ENCODE results near the gene PRLR. TPM values are rescaled to one million over a fixed set of nuclear protein-coding genes. Genes with fewer than 3 reads are reported as not detected.

Gene PRLR
- total RNA-seq, 1 donor from 2014 or later: 13.3 TPM

- no peak for TF ChIP-seq POLR2AphosphoS5 (IDR thresholded peaks at IDR 0.05; ENCODE audit: insufficient read depth in 1 of 2, low read depth in 1 of 2)
- no peak for TF ChIP-seq POLR2A (IDR thresholded peaks at IDR 0.05)
- no peak for TF ChIP-seq CTCF (IDR thresholded peaks at IDR 0.05)
- intact Hi-C loops (cut with DNase I): no loop called here
These were observed 215.2 kb downstream of the PRLR start for GRCh38 chr5:35015063-35015462.

GRCh38 chr5:35012796-35013195 lies 217.5 kb downstream of the PRLR start:
- H3K9me3 ChIP-seq: no peaks in the 10 kb centered on the region
- intact Hi-C loops (cut with DNase I): no loop called here

More at GRCh38 chr5:35015063-35015462, 215.2 kb downstream of the PRLR start:
- no peak for DNase-seq (ENCODE audit: extremely low spot score in 2 of 2)
- no peaks in the 10 kb centered on the region for H3K27me3 ChIP-seq
- H3K9me3 ChIP-seq: no peaks in the 10 kb centered on the region
- no peak overlapping the region for H3K4me3 ChIP-seq
- no peaks in the 10 kb centered on the region for H3K4me1 ChIP-seq
- H3K36me3 ChIP-seq: no peaks in the 10 kb centered on the region
- H3K27ac ChIP-seq: no peak overlapping the region

GRCh38 chr5:35012365-35012764 lies 217.9 kb downstream of the PRLR start:
- Histone ChIP-seq H3K4me1 (no peaks in the 10 kb centered on the region), H3K36me3 (no peaks in the 10 kb centered on the region), H3K4me3 (no peak overlapping the region), H3K27ac (no peak overlapping the region), H3K27me3 (no peaks in the 10 kb centered on the region), H3K9me3 (no peaks in the 10 kb centered on the region)
- no peak for DNase-seq (ENCODE audit: extremely low spot score in 2 of 2)
- TF ChIP-seq POLR2AphosphoS5 (IDR thresholded peaks at IDR 0.05; ENCODE audit: insufficient read depth in 1 of 2, low read depth in 1 of 2): no peak
- TF ChIP-seq CTCF (IDR thresholded peaks at IDR 0.05): no peak
- no peak for TF ChIP-seq POLR2A (IDR thresholded peaks at IDR 0.05)
- intact Hi-C loops (cut with DNase I): no loop called here

More at GRCh38 chr5:35012796-35013195, 217.5 kb downstream of the PRLR start:
- Histone ChIP-seq H3K27ac (no peak overlapping the region), H3K36me3 (no peaks in the 10 kb centered on the region), H3K27me3 (no peaks in the 10 kb centered on the region), H3K4me3 (no peak overlapping the region), H3K4me1 (no peaks in the 10 kb centered on the region)
- TF ChIP-seq POLR2AphosphoS5 (IDR thresholded peaks at IDR 0.05; ENCODE audit: insufficient read depth in 1 of 2, low read depth in 1 of 2): no peak
- TF ChIP-seq POLR2A (IDR thresholded peaks at IDR 0.05): no peak
- no peak for TF ChIP-seq CTCF (IDR thresholded peaks at IDR 0.05)
- no peak for DNase-seq (ENCODE audit: extremely low spot score in 2 of 2)

GRCh38 chr5:35010676-35011075 lies 219.6 kb downstream of the PRLR start:
- Histone ChIP-seq H3K27me3 (no peaks in the 10 kb centered on the region), H3K4me3 (no peak overlapping the region), H3K4me1 (no peaks in the 10 kb centered on the region), H3K36me3 (no peaks in the 10 kb centered on the region), H3K27ac (no peak overlapping the region), H3K9me3 (no peaks in the 10 kb centered on the region)
- TF ChIP-seq POLR2A (IDR thresholded peaks at IDR 0.05) (no peak), POLR2AphosphoS5 (IDR thresholded peaks at IDR 0.05; ENCODE audit: insufficient read depth in 1 of 2, low read depth in 1 of 2) (no peak), CTCF (IDR thresholded peaks at IDR 0.05) (no peak)
- intact Hi-C loops (cut with DNase I): no loop called here
- DNase-seq (ENCODE audit: extremely low spot score in 2 of 2): no peak

GRCh38 chr5:35009657-35010056 lies 220.6 kb downstream of the PRLR start:
- intact Hi-C loops (cut with DNase I): no loop called here
- H3K27me3 ChIP-seq: no peaks in the 10 kb centered on the region
- no peak overlapping the region for H3K27ac ChIP-seq
- DNase-seq (ENCODE audit: extremely low spot score in 2 of 2): no peak
- H3K9me3 ChIP-seq: no peaks in the 10 kb centered on the region
- TF ChIP-seq POLR2A (IDR thresholded peaks at IDR 0.05) (no peak), POLR2AphosphoS5 (IDR thresholded peaks at IDR 0.05; ENCODE audit: insufficient read depth in 1 of 2, low read depth in 1 of 2) (no peak), CTCF (IDR thresholded peaks at IDR 0.05) (no peak)
- no peaks in the 10 kb centered on the region for H3K36me3 ChIP-seq
- no peak overlapping the region for H3K4me3 ChIP-seq
- H3K4me1 ChIP-seq: no peaks in the 10 kb centered on the region
